GM12801 (cell line): ENCODE measurements around the gene SERPINB1.

Experiments
- TF ChIP-seq, protein P1 (sequence below): IDR thresholded peaks from one replicate; pipeline ENCODE4 v1.5.1; 2011; ENCODE audit warnings: control low read depth; ENCODE audit not compliant: insufficient read length; ENCODE audit errors: extremely low read depth

The SERPINB1 gene

DNA sequence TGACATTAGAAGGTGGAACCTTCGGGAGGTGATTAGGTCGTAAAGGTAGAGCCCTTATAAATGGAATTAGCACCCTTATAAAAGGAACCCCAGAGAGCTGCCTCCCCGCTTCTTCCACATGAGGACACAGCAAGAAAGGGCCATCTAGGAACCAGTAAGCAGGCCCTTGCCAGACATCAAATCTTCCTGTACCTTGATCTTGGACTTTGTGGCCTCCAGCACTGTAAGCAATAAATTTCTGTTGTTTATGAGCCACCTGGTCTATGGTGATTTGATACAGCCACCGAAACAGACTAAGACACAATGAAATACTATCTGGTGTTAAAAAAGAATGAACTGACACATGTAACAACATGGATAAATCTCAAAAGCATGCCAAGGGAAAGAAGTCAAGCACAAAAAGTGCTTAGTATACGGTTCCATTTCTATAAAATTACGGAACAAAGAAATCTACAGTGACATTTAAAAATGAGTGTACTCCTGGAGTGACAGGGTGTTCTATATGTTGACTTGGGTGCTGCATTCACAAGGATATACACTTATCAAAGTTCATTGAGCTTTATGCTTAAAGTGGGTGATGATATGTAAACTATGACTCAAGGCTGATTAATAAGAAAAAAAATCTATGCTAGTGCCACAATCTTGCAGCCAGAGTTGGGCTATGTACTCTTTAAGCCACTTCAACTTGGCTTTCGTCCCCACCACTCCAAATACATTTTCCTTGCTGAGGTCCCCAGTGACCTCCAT lies 18.4 kb downstream of the SERPINB1 start:
- TF ChIP-seq, protein P1, sequence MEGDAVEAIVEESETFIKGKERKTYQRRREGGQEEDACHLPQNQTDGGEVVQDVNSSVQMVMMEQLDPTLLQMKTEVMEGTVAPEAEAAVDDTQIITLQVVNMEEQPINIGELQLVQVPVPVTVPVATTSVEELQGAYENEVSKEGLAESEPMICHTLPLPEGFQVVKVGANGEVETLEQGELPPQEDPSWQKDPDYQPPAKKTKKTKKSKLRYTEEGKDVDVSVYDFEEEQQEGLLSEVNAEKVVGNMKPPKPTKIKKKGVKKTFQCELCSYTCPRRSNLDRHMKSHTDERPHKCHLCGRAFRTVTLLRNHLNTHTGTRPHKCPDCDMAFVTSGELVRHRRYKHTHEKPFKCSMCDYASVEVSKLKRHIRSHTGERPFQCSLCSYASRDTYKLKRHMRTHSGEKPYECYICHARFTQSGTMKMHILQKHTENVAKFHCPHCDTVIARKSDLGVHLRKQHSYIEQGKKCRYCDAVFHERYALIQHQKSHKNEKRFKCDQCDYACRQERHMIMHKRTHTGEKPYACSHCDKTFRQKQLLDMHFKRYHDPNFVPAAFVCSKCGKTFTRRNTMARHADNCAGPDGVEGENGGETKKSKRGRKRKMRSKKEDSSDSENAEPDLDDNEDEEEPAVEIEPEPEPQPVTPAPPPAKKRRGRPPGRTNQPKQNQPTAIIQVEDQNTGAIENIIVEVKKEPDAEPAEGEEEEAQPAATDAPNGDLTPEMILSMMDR = no peak

DNA sequence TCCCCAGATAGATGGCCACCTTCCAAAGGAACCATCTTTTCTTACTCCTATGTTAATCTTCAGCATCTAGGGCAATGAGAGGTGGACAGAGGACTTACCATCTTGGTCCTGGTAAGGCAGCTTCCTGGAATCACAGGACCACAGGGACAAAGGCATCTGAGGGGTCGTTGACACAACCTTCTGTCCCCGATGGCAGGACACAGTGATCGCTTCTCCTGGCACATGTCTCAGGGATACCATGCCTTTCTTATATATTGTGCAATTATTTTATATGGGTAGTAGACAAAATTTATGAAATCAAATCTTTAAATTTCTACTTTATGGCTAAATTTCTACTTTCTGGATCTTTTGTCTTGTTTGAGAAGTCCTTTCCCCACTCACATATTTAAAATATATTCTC lies 20.1 kb downstream of the SERPINB1 start:
- TF ChIP-seq, protein P1 = no peak

GRCh38 chr6:2820415-2820814 lies 21.2 kb downstream of the SERPINB1 start:
- TF ChIP-seq, protein P1 = no peak

DNA sequence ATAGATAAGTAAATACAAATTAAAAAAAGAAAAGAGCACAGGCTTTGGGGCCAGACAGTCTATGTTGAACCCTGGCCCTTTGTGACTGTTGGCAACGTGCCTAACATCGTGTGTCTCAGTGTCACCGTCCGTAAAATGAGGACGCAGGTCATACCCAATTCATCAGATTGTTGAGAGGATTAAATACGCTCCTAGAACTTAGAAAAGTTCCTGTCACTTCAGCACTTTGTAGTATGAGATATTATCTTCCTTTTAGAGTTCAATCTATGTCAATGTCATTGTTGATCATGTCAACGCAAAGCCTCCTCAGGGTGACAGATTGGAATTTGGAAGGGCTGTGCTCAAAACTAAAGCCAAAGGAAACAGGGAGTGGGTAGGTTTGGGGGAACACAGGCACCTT lies 21.7 kb downstream of the SERPINB1 start:
- TF ChIP-seq, protein P1 = no peak

DNA sequence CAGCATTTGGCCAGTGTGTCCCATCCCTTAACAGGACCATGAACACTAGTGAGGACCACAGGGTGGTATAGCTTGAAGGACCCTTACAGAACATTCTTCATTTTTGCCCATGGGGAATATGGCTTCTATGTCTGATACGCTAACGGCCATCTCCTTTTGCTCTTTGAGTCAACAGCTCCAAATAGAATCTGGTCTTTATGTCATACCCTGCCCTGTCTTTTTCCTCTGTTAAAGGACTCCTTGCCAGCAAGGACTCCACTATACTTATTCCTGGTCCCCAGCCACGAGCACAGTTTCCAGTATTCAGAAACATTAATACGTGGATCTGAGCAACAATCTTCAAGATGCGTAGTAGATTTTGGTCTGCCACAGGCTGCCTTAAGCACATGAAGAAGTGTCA lies 22.5 kb downstream of the SERPINB1 start:
- TF ChIP-seq, protein P1 = no peak

GRCh38 chr6:2818593-2818992 lies 23.1 kb downstream of the SERPINB1 start:
- TF ChIP-seq, protein P1 = no peak

- TF ChIP-seq, protein P1 = no peak
These were observed 23.7 kb downstream of the SERPINB1 start for GRCh38 chr6:2817903-2818443.
